ENCODE data around the gene SLC35F3. TPM values are rescaled to one million over a fixed set of nuclear protein-coding genes. Genes with fewer than 3 reads are reported as not detected.

SLC35F3 gene
- total and polyA plus RNA-seq, 7 experiments from 2014 or later: 0.11 to 15.2 (median 0.96) TPM; not detected in 2

DNA sequence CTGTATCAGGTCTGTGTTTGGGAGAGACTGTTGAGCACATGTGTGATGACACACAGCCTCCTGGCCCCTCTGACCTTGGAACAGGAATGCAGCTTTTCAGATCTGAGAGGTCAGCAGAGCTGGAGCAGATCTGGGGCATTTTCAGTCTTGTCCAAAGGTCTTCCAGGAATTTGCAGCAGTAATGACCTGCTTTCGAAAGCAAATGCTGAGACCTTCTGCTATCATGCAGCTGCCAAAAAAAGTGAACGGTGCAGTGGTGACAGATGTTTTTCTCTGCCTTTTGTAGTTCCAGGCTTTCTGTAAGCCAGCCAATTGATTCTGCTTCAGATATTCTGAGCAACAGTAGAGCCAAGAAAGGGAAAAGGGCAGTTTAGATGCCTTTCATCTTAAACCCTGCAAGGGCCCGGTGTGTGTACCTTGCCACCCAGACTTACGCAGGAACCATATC is 331.0 kb downstream of the SLC35F3 start:
- Histone ChIP-seq H3K9me3 (ENCODE audit: control insufficient read depth in 2 of 3, low read length in 3 of 3) (no peaks in the 10 kb centered on the region), H3K4me1 (ENCODE audit: control insufficient read depth in 2 of 2, insufficient read depth in 2 of 2, low read length in 2 of 2) (no peaks in the 10 kb centered on the region), H3K36me3 (ENCODE audit: control insufficient read depth in 2 of 3, insufficient read depth in 3 of 3, low read length in 3 of 3) (no peaks in the 10 kb centered on the region), H3K4me3 (ENCODE audit: low read length) (no peak overlapping the region), H3K27me3 (ENCODE audit: control insufficient read depth in 2 of 2, insufficient read depth in 2 of 2, low read length in 2 of 2) (no peaks in the 10 kb centered on the region), H3K27ac (ENCODE audit: low read depth, low read length) (no peak overlapping the region)
- peaks cover 0 to 17% (median 4%) of the 10 kb centered on the region in 5 donors for H3K36me3 Mint-ChIP-seq
- ChIA-PET CTCF (no interaction called here), POLR2A (no interaction called here)
- H3K4me3 Mint-ChIP-seq: no peak overlapping the region
- H3K27ac Mint-ChIP-seq: no peak overlapping the region
- peaks cover 4 to 21% (median 5%) of the 10 kb centered on the region in 7 donors for H3K4me1 Mint-ChIP-seq
- ATAC-seq: no peak
- no peak for DNase-seq
- intact Hi-C loops (cut with micrococcal nuclease): no loop called here
- H3K27me3 Mint-ChIP-seq: peaks cover 0 to 34% (median 13%) of the 10 kb centered on the region in 5 donors
- H3K9me3 Mint-ChIP-seq: no peaks in the 10 kb centered on the region

DNA sequence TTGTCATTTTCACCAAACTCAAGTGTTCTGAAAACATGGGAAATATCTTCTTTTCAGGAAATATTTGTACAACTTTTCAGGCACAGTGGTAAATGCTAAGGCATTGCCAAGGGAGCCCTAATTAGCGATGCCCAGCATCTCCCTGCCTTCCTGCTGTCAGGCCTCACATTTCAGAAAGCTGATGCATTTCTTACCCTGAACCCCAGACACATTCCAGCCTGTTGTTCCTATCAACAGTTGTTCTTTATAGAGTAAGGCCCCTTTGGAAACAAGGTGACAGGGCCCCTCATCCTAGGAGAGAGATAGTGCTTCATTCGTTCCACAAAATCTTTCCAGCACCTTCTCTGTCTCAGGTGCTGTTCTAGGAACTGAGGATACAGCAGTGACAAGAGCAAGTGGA is 332.9 kb downstream of the SLC35F3 start:
- peaks cover 0 to 34% (median 9%) of the 10 kb centered on the region in 5 donors for H3K27me3 Mint-ChIP-seq
- peaks cover 0 to 16% (median 8%) of the 10 kb centered on the region in 5 donors for H3K36me3 Mint-ChIP-seq
- no peak overlapping the region for H3K4me3 Mint-ChIP-seq
- peaks cover 0 to 17% (median 0%) of the 10 kb centered on the region in 7 donors for H3K4me1 Mint-ChIP-seq
- H3K36me3 ChIP-seq (ENCODE audit: control insufficient read depth in 2 of 3, insufficient read depth in 3 of 3, low read length in 3 of 3): no peaks in the 10 kb centered on the region
- POLR2A ChIA-PET: no interaction called here
- intact Hi-C loops (cut with micrococcal nuclease): no loop called here
- H3K9me3 ChIP-seq (ENCODE audit: control insufficient read depth in 2 of 3, low read length in 3 of 3): no peaks in the 10 kb centered on the region
- DNase-seq: no peak
- H3K9me3 Mint-ChIP-seq: no peaks in the 10 kb centered on the region
- CTCF ChIA-PET: no interaction called here
- no peak overlapping the region for H3K27ac ChIP-seq (ENCODE audit: low read depth, low read length)
- H3K27ac Mint-ChIP-seq: no peak overlapping the region
- H3K4me3 ChIP-seq (ENCODE audit: low read length): no peak overlapping the region
- ATAC-seq: no peak
- no peaks in the 10 kb centered on the region for H3K4me1 ChIP-seq (ENCODE audit: control insufficient read depth in 2 of 2, insufficient read depth in 2 of 2, low read length in 2 of 2)
- H3K27me3 ChIP-seq (ENCODE audit: control insufficient read depth in 2 of 2, insufficient read depth in 2 of 2, low read length in 2 of 2): no peaks in the 10 kb centered on the region

DNA sequence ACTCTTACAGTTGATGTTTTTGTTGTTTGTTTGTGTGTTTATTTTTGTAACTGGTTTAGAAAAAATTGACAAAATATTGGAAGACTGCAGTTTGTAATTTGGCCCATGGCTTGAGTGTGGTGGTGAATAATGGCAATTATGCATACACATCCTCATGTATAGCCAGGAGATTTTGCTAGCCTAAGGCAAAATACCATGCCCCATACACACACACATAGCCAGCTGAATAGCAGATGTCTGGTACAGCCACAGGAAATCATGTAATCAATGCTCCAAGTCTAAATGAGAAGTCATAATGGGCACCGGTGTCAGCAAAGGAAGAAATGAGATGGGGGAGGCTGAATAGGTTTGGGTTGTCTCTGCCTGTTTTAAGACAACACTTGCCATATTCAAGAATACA is 333.6 kb downstream of the SLC35F3 start:
- no peak overlapping the region for H3K4me3 ChIP-seq (ENCODE audit: low read length)
- H3K27ac ChIP-seq (ENCODE audit: low read depth, low read length): no peak overlapping the region
- Mint-ChIP-seq H3K9me3 (no peaks in the 10 kb centered on the region), H3K27ac (no peak overlapping the region), H3K4me1 (peaks cover 0 to 17% (median 0%) of the 10 kb centered on the region in 7 donors), H3K27me3 (peaks cover 0 to 40% (median 9%) of the 10 kb centered on the region in 5 donors), H3K36me3 (peaks cover 0 to 20% (median 8%) of the 10 kb centered on the region in 5 donors), H3K4me3 (no peak overlapping the region)
- no peaks in the 10 kb centered on the region for H3K36me3 ChIP-seq (ENCODE audit: control insufficient read depth in 2 of 3, insufficient read depth in 3 of 3, low read length in 3 of 3)
- intact Hi-C loops (cut with micrococcal nuclease): no loop called here
- DNase-seq (no peak), ATAC-seq (no peak)
- ChIA-PET CTCF (interaction anchor here (0.7 kb wide), 1 partner anchor 88 kb away, joined by 3 read pairs; no protein-coding TSS in a partner anchor), POLR2A (no interaction called here)
- H3K9me3 ChIP-seq (ENCODE audit: control insufficient read depth in 2 of 3, low read length in 3 of 3): no peaks in the 10 kb centered on the region
- no peaks in the 10 kb centered on the region for H3K27me3 ChIP-seq (ENCODE audit: control insufficient read depth in 2 of 2, insufficient read depth in 2 of 2, low read length in 2 of 2)
- no peaks in the 10 kb centered on the region for H3K4me1 ChIP-seq (ENCODE audit: control insufficient read depth in 2 of 2, insufficient read depth in 2 of 2, low read length in 2 of 2)

DNA sequence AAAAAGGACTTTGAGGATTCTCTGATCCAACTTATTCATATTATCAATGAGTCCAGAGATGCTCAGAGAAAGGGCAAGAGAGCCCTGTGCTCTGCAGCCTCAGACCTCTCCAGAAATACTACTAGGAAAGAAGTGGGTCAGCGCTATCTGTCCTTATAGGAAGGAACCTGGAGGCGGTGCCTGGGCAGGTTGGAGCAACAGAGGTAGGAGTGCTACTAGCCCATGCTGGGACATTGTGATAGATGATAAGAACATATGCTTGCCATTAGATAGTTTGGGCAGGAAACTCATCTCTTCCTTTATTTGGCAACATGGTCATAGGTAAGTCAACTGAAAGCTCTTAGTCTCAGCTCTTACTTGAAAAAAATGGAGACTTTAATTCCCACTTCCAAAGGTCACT is 335.0 kb downstream of the SLC35F3 start:
- Mint-ChIP-seq H3K27ac (no peak overlapping the region), H3K4me3 (no peak overlapping the region), H3K27me3 (peaks cover 0 to 37% (median 9%) of the 10 kb centered on the region in 5 donors), H3K36me3 (peaks cover 0 to 23% (median 0%) of the 10 kb centered on the region in 5 donors), H3K9me3 (no peaks in the 10 kb centered on the region), H3K4me1 (peaks cover 0 to 23% (median 0%) of the 10 kb centered on the region in 7 donors)
- ATAC-seq: no peak
- H3K27ac ChIP-seq (ENCODE audit: low read depth, low read length): no peak overlapping the region
- DNase-seq: no peak
- no peaks in the 10 kb centered on the region for H3K4me1 ChIP-seq (ENCODE audit: control insufficient read depth in 2 of 2, insufficient read depth in 2 of 2, low read length in 2 of 2)
- intact Hi-C loops (cut with micrococcal nuclease): no loop called here
- H3K9me3 ChIP-seq (ENCODE audit: control insufficient read depth in 2 of 3, low read length in 3 of 3): no peaks in the 10 kb centered on the region
- no peaks in the 10 kb centered on the region for H3K36me3 ChIP-seq (ENCODE audit: control insufficient read depth in 2 of 3, insufficient read depth in 3 of 3, low read length in 3 of 3)
- no peaks in the 10 kb centered on the region for H3K27me3 ChIP-seq (ENCODE audit: control insufficient read depth in 2 of 2, insufficient read depth in 2 of 2, low read length in 2 of 2)
- H3K4me3 ChIP-seq (ENCODE audit: low read length): no peak overlapping the region
- ChIA-PET POLR2A (no interaction called here), CTCF (no interaction called here)

DNA sequence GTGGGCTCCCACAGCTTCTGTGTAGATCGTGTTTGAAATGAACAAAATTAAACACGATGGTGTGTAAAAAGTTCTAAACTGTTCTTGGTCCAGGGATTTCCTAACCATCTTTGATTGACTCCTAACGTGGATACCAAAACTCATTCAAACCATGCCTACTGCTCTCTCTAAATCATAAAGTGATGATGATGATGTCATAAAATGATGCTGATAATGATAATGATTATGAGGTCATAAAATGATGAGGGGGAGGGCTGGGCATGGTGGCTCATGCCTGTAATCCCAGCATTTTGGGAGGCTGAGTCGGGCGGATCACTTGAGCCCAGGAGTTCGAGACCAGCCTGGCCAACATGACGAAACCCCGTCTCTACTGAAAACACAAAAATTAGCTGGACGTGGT is 335.5 kb downstream of the SLC35F3 start:
- H3K27ac Mint-ChIP-seq: no peak overlapping the region
- H3K4me1 ChIP-seq (ENCODE audit: control insufficient read depth in 2 of 2, insufficient read depth in 2 of 2, low read length in 2 of 2): no peaks in the 10 kb centered on the region
- ChIA-PET POLR2A (no interaction called here), CTCF (no interaction called here)
- no peak overlapping the region for H3K4me3 ChIP-seq (ENCODE audit: low read length)
- peaks cover 0 to 23% (median 0%) of the 10 kb centered on the region in 7 donors for H3K4me1 Mint-ChIP-seq
- no peak overlapping the region for H3K27ac ChIP-seq (ENCODE audit: low read depth, low read length)
- no peaks in the 10 kb centered on the region for H3K36me3 ChIP-seq (ENCODE audit: control insufficient read depth in 2 of 3, insufficient read depth in 3 of 3, low read length in 3 of 3)
- intact Hi-C loops (cut with micrococcal nuclease): no loop called here
- no peaks in the 10 kb centered on the region for H3K9me3 Mint-ChIP-seq
- no peak for ATAC-seq
- no peak overlapping the region for H3K4me3 Mint-ChIP-seq
- DNase-seq: no peak
- H3K9me3 ChIP-seq (ENCODE audit: control insufficient read depth in 2 of 3, low read length in 3 of 3): no peaks in the 10 kb centered on the region
- peaks cover 0 to 25% (median 0%) of the 10 kb centered on the region in 5 donors for H3K36me3 Mint-ChIP-seq
- H3K27me3 ChIP-seq (ENCODE audit: control insufficient read depth in 2 of 2, insufficient read depth in 2 of 2, low read length in 2 of 2): no peaks in the 10 kb centered on the region
- H3K27me3 Mint-ChIP-seq: peaks cover 0 to 38% (median 9%) of the 10 kb centered on the region in 5 donors

DNA sequence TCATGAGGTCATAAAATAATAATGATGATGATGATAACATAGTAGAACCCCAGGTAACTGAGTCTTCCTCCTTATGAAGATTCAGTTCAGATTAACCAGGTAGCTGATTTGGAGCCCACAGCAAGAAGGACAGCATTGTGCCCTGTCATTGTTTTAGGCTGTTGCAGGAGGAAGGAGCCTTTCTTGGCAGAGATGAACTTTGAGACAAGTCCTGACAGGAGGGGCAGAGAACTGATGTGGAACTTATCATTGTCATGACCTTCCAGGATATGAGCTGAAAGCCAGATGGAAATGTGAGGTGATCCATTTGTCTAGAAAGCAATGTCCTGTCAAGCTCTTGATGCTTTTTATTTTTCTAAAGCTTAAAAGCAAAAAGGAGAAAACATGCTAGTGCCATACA is 336.2 kb downstream of the SLC35F3 start:
- no peaks in the 10 kb centered on the region for H3K9me3 ChIP-seq (ENCODE audit: control insufficient read depth in 2 of 3, low read length in 3 of 3)
- H3K36me3 Mint-ChIP-seq: peaks cover 0 to 28% (median 0%) of the 10 kb centered on the region in 5 donors
- H3K4me1 Mint-ChIP-seq: peaks cover 0 to 23% (median 0%) of the 10 kb centered on the region in 7 donors
- no peak for DNase-seq
- H3K27me3 Mint-ChIP-seq: peaks cover 0 to 40% (median 9%) of the 10 kb centered on the region in 5 donors
- POLR2A ChIA-PET: no interaction called here
- H3K4me3 ChIP-seq (ENCODE audit: low read length): no peak overlapping the region
- H3K4me3 Mint-ChIP-seq: no peak overlapping the region
- CTCF ChIA-PET: no interaction called here
- no peaks in the 10 kb centered on the region for H3K36me3 ChIP-seq (ENCODE audit: control insufficient read depth in 2 of 3, insufficient read depth in 3 of 3, low read length in 3 of 3)
- no peak for ATAC-seq
- intact Hi-C loops (cut with micrococcal nuclease): no loop called here
- no peak overlapping the region for H3K27ac ChIP-seq (ENCODE audit: low read depth, low read length)
- H3K4me1 ChIP-seq (ENCODE audit: control insufficient read depth in 2 of 2, insufficient read depth in 2 of 2, low read length in 2 of 2): no peaks in the 10 kb centered on the region
- H3K27ac Mint-ChIP-seq: no peak overlapping the region
- no peaks in the 10 kb centered on the region for H3K27me3 ChIP-seq (ENCODE audit: control insufficient read depth in 2 of 2, insufficient read depth in 2 of 2, low read length in 2 of 2)
- H3K9me3 Mint-ChIP-seq: no peaks in the 10 kb centered on the region

DNA sequence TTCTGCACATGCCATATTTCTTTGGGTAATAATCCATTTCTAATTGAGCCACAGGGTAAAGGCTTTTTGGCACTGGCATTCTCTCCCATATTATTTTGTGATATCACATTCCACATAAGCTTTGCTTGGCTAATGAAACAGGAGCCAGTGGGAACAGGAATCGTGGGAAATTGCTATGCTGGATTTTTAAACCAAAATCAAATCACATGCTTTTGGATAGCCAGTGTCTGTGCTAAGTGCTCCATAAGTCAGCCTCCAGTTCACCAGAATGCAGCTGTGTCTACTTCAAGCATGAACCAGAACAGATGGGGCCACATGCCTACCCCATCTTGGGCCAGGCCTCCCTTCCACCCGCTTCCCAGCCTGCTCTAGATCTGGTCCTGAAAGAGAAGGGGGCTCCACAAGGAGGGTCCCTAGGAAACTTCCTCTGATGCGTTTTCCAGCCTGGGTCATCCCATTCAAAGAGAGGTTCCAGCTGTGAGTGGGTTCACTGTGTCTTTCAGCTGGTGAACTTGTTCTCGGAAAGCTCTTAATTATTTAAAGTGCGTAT is 337.5 kb downstream of the SLC35F3 start:
- peaks cover 0 to 52% (median 13%) of the 10 kb centered on the region in 5 donors for H3K27me3 Mint-ChIP-seq
- H3K9me3 ChIP-seq (ENCODE audit: control insufficient read depth in 2 of 3, low read length in 3 of 3): no peaks in the 10 kb centered on the region
- no peak overlapping the region for H3K27ac Mint-ChIP-seq
- H3K4me3 ChIP-seq (ENCODE audit: low read length): no peak overlapping the region
- peaks cover 0 to 9% (median 4%) of the 10 kb centered on the region in 11 donors for H3K9me3 Mint-ChIP-seq
- CTCF ChIA-PET: no interaction called here
- H3K27me3 ChIP-seq (ENCODE audit: control insufficient read depth in 2 of 2, insufficient read depth in 2 of 2, low read length in 2 of 2): no peaks in the 10 kb centered on the region
- no peak overlapping the region for H3K4me3 Mint-ChIP-seq
- H3K4me1 ChIP-seq (ENCODE audit: control insufficient read depth in 2 of 2, insufficient read depth in 2 of 2, low read length in 2 of 2): no peaks in the 10 kb centered on the region
- H3K36me3 ChIP-seq (ENCODE audit: control insufficient read depth in 2 of 3, insufficient read depth in 3 of 3, low read length in 3 of 3): no peaks in the 10 kb centered on the region
- H3K27ac ChIP-seq (ENCODE audit: low read depth, low read length): no peak overlapping the region
- intact Hi-C loops (cut with micrococcal nuclease): no loop called here
- no peak for ATAC-seq
- H3K36me3 Mint-ChIP-seq: peaks cover 0 to 33% (median 6%) of the 10 kb centered on the region in 5 donors
- peaks cover 0 to 21% (median 0%) of the 10 kb centered on the region in 7 donors for H3K4me1 Mint-ChIP-seq
- no peak for DNase-seq
- POLR2A ChIA-PET: no interaction called here
